Endothelial cell (in vitro differentiated cells): ENCODE data around the gene DSCAML1. TPM values are rescaled to one million over a fixed set of nuclear protein-coding genes. Genes with fewer than 3 reads are reported as not detected.

Source experiments
- DNase-seq: peaks from one replicate; pipeline ENCODE4 v3.0.0; 2021; ENCODE audit warnings: low spot score
- H3K27ac Mint-ChIP-seq: one replicate; pipeline ENCODE4 v1.8.0; 2021; ENCODE audit warnings: mixed read lengths, inconsistent platforms; ENCODE audit not compliant: unreplicated experiment
- H3K27me3 Mint-ChIP-seq: one replicate; pipeline ENCODE4 v1.8.0; 2021; ENCODE audit warnings: mild to moderate bottlenecking, moderate library complexity, mixed read lengths, inconsistent platforms; ENCODE audit not compliant: unreplicated experiment
- H3K36me3 Mint-ChIP-seq: one replicate; pipeline ENCODE4 v1.8.0; 2021; ENCODE audit warnings: mild to moderate bottlenecking, low read depth, mixed read lengths, inconsistent platforms; ENCODE audit not compliant: unreplicated experiment
- H3K4me1 Mint-ChIP-seq: one replicate; pipeline ENCODE4 v1.8.0; 2021; ENCODE audit warnings: mild to moderate bottlenecking, mixed read lengths, inconsistent platforms; ENCODE audit not compliant: unreplicated experiment
- H3K4me3 Mint-ChIP-seq: one replicate; pipeline ENCODE4 v1.8.0; 2021; ENCODE audit warnings: mild to moderate bottlenecking, mixed read lengths, inconsistent platforms; ENCODE audit not compliant: unreplicated experiment
- H3K9me3 Mint-ChIP-seq: one replicate; pipeline ENCODE4 v1.8.0; 2021; ENCODE audit warnings: mixed read lengths, inconsistent platforms; ENCODE audit not compliant: unreplicated experiment
- CTCF ChIP-seq: fragments of 200-600 bp; sonication (generic); IDR thresholded peaks from one replicate; pipeline ENCODE4 v1.5.0; 2021; ENCODE audit warnings: antibody characterized with exemption; ENCODE audit not compliant: unreplicated experiment
- total RNA-seq: library from RNA; stranded (reverse); fragmentation: NEBNext Ultra II Directional; extraction: Animal tissue kit (Norgen Biotek cat#: 25700); gene quantifications from one replicate; pipeline ENCODE4 v1.2.1, GENCODE V29; 2021; ENCODE audit not compliant: unreplicated experiment

Gene DSCAML1
- total RNA-seq, 1 donor from 2014 or later = 3.8 TPM

DNA sequence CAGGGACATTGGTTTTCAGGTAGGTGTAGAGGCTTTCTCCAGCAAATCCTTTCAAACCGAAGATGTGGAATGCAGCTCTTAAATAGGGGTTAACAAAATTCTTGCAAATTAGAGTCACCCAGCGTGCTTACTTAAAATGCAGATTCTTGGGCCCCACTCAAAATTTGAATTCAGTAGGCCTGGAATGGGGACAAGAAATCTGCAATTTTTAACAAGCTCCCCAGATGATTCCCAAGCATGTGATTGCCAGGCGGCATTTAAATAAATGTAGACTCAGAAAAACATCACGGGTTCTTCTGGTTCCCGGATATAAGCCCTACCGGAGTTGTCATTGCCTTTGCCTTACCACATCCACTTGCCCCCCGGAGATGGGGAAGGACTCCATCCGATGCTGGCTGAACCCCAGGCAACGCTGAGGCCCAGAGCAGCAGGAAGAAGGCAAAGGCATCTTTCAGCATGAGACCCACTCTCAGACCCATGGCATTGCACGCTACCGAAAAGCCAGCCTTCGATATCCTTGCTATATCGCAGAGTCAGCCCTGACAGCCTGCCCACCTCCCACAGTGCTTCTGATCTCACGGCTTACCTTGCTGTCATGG, 134.2 kb downstream of the DSCAML1 start:
- H3K27ac Mint-ChIP-seq = no peak overlapping the region
- peaks cover 4% of the 10 kb centered on the region for H3K27me3 Mint-ChIP-seq
- no peak overlapping the region for H3K4me3 Mint-ChIP-seq
- no peak for DNase-seq
- no peaks in the 10 kb centered on the region for H3K9me3 Mint-ChIP-seq
- H3K4me1 Mint-ChIP-seq = peaks cover 16% of the 10 kb centered on the region
- no peak for TF ChIP-seq CTCF
- no peaks in the 10 kb centered on the region for H3K36me3 Mint-ChIP-seq

DNA sequence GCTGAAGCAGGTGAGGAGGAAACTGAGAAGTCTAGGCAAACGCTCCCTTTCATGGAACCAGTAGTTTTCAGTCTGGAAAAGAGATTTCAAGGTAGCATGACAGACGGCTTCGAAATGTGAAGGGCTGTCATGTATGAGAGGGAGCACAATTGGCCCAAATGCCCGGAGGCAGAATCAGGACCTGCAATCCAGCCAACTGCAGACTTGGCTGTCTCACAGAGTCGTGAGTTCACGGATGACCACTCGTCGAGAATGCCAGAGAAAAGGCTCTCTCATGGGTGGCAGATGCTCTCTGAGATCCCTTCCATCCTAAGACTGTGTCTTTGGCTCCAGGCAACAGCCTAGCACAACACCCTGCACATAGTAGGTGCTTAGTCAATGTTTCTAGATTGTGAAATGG, 134.8 kb downstream of the DSCAML1 start:
- no peaks in the 10 kb centered on the region for H3K36me3 Mint-ChIP-seq
- H3K27ac Mint-ChIP-seq = no peak overlapping the region
- H3K9me3 Mint-ChIP-seq = no peaks in the 10 kb centered on the region
- H3K4me3 Mint-ChIP-seq = no peak overlapping the region
- peaks cover 5% of the 10 kb centered on the region for H3K27me3 Mint-ChIP-seq
- no peak for TF ChIP-seq CTCF
- DNase-seq = no peak
- H3K4me1 Mint-ChIP-seq = peaks cover 12% of the 10 kb centered on the region

DNA sequence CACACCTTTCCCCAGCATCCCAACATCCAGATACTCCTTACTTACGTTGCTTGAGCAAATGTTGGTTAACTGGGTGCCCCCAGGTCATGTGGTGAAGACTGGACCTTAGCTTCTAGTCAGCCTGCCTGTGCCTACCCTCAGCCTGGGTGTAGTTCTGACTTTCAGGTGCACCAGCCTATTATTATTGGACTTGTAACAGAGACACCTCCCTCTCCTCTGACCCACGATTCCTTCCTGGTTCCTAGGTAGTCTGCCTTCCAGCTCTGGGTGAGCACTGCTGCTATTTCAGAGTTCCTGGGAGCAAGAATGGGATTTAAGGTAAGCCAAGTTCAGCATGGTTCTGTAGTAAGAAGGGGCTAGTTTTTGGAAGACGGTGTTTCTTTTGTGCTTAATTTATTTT, 138.2 kb downstream of the DSCAML1 start:
- Mint-ChIP-seq H3K4me1 (peaks cover 5% of the 10 kb centered on the region), H3K4me3 (no peak overlapping the region), H3K9me3 (no peaks in the 10 kb centered on the region), H3K27ac (no peak overlapping the region), H3K27me3 (peaks cover 6% of the 10 kb centered on the region), H3K36me3 (no peaks in the 10 kb centered on the region)
- no peak for TF ChIP-seq CTCF
- DNase-seq = no peak

DNA sequence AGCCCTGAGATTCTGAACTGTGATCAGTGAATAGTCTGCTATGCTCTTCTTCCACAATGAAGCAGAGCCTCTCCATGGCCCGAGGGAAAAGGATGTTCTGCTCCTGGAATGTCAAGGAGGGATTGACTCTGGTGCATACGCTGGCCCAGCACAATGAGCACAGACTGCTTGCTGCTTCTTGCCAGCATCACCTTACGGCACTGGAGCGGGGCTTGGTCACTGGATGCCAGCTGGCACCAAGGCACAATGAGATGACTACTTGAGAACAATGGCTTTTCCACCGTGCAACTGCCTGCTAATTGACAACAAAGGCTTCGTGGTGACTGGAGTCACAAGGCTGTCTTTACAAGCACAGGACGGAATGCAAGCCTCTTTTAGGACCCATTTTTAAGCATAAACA, 139.2 kb downstream of the DSCAML1 start:
- no peaks in the 10 kb centered on the region for H3K4me1 Mint-ChIP-seq
- no peak overlapping the region for H3K27ac Mint-ChIP-seq
- no peaks in the 10 kb centered on the region for H3K9me3 Mint-ChIP-seq
- H3K27me3 Mint-ChIP-seq = peaks cover 4% of the 10 kb centered on the region
- TF ChIP-seq CTCF = no peak
- no peak for DNase-seq
- H3K4me3 Mint-ChIP-seq = no peak overlapping the region
- H3K36me3 Mint-ChIP-seq = no peaks in the 10 kb centered on the region

DNA sequence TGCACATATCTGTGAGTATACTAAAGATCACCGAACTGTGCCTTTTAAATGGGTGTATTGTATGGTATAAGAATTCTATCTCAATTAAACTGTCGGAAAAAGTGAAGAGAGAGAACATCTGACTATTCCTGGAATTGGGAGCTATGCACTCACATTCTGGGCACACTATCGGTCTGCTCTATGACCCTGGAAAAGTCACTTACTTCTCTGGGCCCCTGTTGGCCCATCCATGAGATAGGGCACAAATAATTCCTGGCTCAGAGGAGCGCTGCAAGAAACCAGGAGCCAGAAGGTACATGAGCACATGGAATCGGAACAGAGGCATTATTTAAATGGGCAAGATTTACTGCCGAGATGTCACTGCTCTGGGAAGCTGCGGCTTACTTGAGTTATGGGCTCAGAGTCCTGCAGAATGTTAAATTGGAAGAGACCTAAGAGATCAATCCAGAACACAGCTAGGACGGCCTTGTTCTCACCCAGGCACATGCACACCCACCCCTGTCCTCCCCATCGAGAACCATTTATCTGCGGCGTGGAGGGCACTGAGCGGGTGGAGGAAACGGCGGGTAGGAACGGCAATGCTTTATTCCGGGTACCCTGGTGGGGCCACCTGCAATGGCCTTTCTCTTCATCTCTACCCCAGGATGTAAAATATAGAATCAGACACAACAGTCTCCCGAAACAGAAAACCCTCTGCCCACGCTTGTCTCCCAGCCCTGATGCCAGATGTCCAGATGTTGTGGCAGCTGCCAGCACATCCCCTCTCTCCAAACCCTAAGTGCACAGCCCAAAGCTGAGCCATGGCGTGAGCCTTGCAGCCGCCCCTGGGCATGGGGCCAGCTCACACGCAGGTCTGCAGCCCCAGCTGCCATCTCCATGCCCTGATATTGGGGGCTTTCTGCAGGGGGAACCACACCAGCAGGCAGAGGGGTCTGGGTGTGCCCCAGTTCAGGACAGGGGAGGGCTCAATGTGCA, 142.4 kb downstream of the DSCAML1 start:
- no peaks in the 10 kb centered on the region for H3K4me1 Mint-ChIP-seq
- H3K9me3 Mint-ChIP-seq = no peaks in the 10 kb centered on the region
- no peak overlapping the region for H3K27ac Mint-ChIP-seq
- no peak for DNase-seq
- peaks cover 6% of the 10 kb centered on the region for H3K27me3 Mint-ChIP-seq
- TF ChIP-seq CTCF = no peak
- H3K36me3 Mint-ChIP-seq = no peaks in the 10 kb centered on the region
- H3K4me3 Mint-ChIP-seq = no peak overlapping the region
